GM12892 (cell line): ENCODE data around the gene SLU7.

Experiments used
- POLR2A ChIP-seq: IDR thresholded peaks from 2 replicates; pipeline ENCODE4 v1.6.1; 2011; ENCODE audit warnings: low read depth, low read length, control low read depth
- POLR2AphosphoS5 ChIP-seq: IDR thresholded peaks from 2 replicates; pipeline ENCODE4 v1.6.1; 2011; ENCODE audit warnings: low read depth, low read length, control low read depth
- TAF1 ChIP-seq: IDR thresholded peaks from 2 replicates; pipeline ENCODE4 v1.6.1; 2011; ENCODE audit warnings: low read depth, mild to moderate bottlenecking, control low read depth, low read length, borderline replicate concordance

- no peak for TF ChIP-seq POLR2A
- no peak for TF ChIP-seq POLR2AphosphoS5
- no peak for TF ChIP-seq TAF1
Measured at GRCh38 chr5:160369990-160370712, 48.7 kb downstream of the SLU7 start, which contains the start of gene C1QTNF2.
